Endothelial cell of umbilical vein (primary cell): ENCODE data around the gene TGFBR3. TPM values are rescaled to one million over a fixed set of nuclear protein-coding genes. Genes with fewer than 3 reads are reported as not detected.

Experiments used
- BruUV-seq: library from RNA; stranded (reverse); fragments of 400-500 nt; replicated peaks from 2 replicates; lab custom pipeline; 2021; lab: Mats Ljungman, UMichigan
- CTCF ChIA-PET: fragments of 300-600, 350-600 bp; sonication (Branson Sonifier 250); formaldehyde crosslinking; loops from one replicate; lab custom pipeline; 2021; ENCODE audit warnings: antibody characterized with exemption, inconsistent platforms; lab: Charles Lee
- POLR2A ChIA-PET: fragments of 300-600, 350-600 bp; sonication (Branson Sonifier 250); formaldehyde crosslinking; loops from one replicate; lab custom pipeline; 2021; ENCODE audit warnings: antibody characterized with exemption, inconsistent platforms; lab: Charles Lee
- DNase-seq: peaks from one replicate; pipeline ENCODE4 v3.0.0-alpha.2; 2011; ENCODE audit warnings: low read depth, low spot score
- FAIRE-seq: peaks from 2 replicates; lab custom pipeline; 2011; peaks lifted over from hg19 to GRCh38; lab: Jason Lieb, UNC
- H2AFZ ChIP-seq: 2 replicates; pipeline ENCODE4 v1.6.0; 2012; ENCODE audit warnings: low read depth, low read length, control low read depth, inconsistent platforms
- H3K27ac ChIP-seq: 2 replicates; pipeline ENCODE4 v1.5.1; 2011; ENCODE audit warnings: low read depth, mild to moderate bottlenecking, control low read depth, low read length, moderate library complexity; ENCODE audit not compliant: insufficient read depth
- H3K27me3 ChIP-seq, 2 experiments: 2 replicates each; pipeline versions ENCODE4 v1.6.0 to v1.6.1; 2011; ENCODE audit warnings: low read length in 2 of 2, mixed read lengths in 1 of 2; ENCODE audit not compliant: control insufficient read depth in 2 of 2, insufficient read depth in 2 of 2
- H3K36me3 ChIP-seq, 2 experiments: 2 replicates in 1 of 2; 3 replicates in 1 of 2; pipeline ENCODE4 v1.5.1; 2011; ENCODE audit warnings: low read length in 2 of 2, mild to moderate bottlenecking in 1 of 2, moderate library complexity in 1 of 2; ENCODE audit not compliant: control insufficient read depth in 2 of 2, insufficient read depth in 2 of 2; ENCODE audit errors: extremely low read depth in 1 of 2
- H3K4me1 ChIP-seq: 3 replicates; pipeline ENCODE4 v1.5.1; 2011; ENCODE audit warnings: mild to moderate bottlenecking, low read length; ENCODE audit not compliant: control insufficient read depth, insufficient read depth; ENCODE audit errors: extremely low read depth
- H3K4me2 ChIP-seq: 2 replicates; pipeline ENCODE4 v1.6.1; 2011; ENCODE audit warnings: low read length, control low read depth, mixed read lengths; ENCODE audit not compliant: insufficient read depth
- H3K4me3 ChIP-seq, 3 experiments: fragments of 200-600 bp in 1 of 3; sonication (generic), shearing (Covaris generic) in 1 of 3; replicated peaks in 1 of 3; 2 replicates each; pipeline ENCODE4 v1.5.1; 2011 to 2016; ENCODE audit warnings: control low read depth in 3 of 3, low read length in 3 of 3, mild to moderate bottlenecking in 2 of 3, inconsistent platforms in 1 of 3, low read depth in 1 of 3, moderate library complexity in 1 of 3; ENCODE audit not compliant: insufficient read depth in 1 of 3
- H3K79me2 ChIP-seq: 2 replicates; pipeline ENCODE4 v1.6.0; 2012; ENCODE audit warnings: low read length, inconsistent platforms; ENCODE audit not compliant: control insufficient read depth, insufficient read depth
- H3K9ac ChIP-seq: replicated peaks from 2 replicates; pipeline ENCODE3; 2011; ENCODE audit warnings: low read length, control low read depth; ENCODE audit not compliant: insufficient read depth; ENCODE audit errors: extremely low read depth
- H3K9me1 ChIP-seq: replicated peaks from 3 replicates; pipeline ENCODE4 v1.6.0; 2011; ENCODE audit warnings: mild to moderate bottlenecking, low read length; ENCODE audit not compliant: control insufficient read depth, insufficient read depth; ENCODE audit errors: extremely low read depth
- H3K9me3 ChIP-seq: replicated peaks from 2 replicates; pipeline ENCODE4 v1.5.1; 2012; ENCODE audit warnings: low read length, inconsistent platforms; ENCODE audit not compliant: control insufficient read depth, insufficient read depth
- H4K20me1 ChIP-seq: replicated peaks from 2 replicates; pipeline ENCODE3; 2011; ENCODE audit warnings: mild to moderate bottlenecking, low read length; ENCODE audit not compliant: control insufficient read depth, insufficient read depth; ENCODE audit errors: extremely low read depth
- CTCF ChIP-seq, 2 donors: IDR thresholded peaks; 1 replicate in 1 of 2; 2 replicates in 1 of 2; pipeline ENCODE4 v1.5.1; 2011; ENCODE audit warnings: low read length in 2 of 2, mild to moderate bottlenecking in 2 of 2, moderate library complexity in 2 of 2, control low read depth in 1 of 2, inconsistent platforms in 1 of 2, low read depth in 1 of 2; ENCODE audit not compliant: insufficient read depth in 1 of 2; ENCODE audit errors: extremely low read depth in 1 of 2
- EZH2 ChIP-seq: IDR thresholded peaks from 2 replicates; pipeline ENCODE4 v1.6.1; 2012; ENCODE audit warnings: borderline replicate concordance, low read depth, mild to moderate bottlenecking, moderate library complexity, low read length, inconsistent platforms; ENCODE audit not compliant: severe bottlenecking
- FOS ChIP-seq: IDR thresholded peaks from 2 replicates; pipeline ENCODE4 v1.6.1; 2011; ENCODE audit warnings: mild to moderate bottlenecking, low read length, moderate library complexity, borderline replicate concordance; ENCODE audit not compliant: insufficient read depth
- GATA2 ChIP-seq: IDR thresholded peaks from 2 replicates; pipeline ENCODE4 v1.7.0; 2011; ENCODE audit warnings: low read depth, mild to moderate bottlenecking, moderate library complexity, mixed read lengths, low read length; ENCODE audit not compliant: insufficient read length, insufficient read depth
- JUN ChIP-seq: IDR thresholded peaks from 2 replicates; pipeline ENCODE4 v1.6.1; 2011; ENCODE audit warnings: borderline replicate concordance, low read depth; ENCODE audit not compliant: insufficient read length, insufficient read depth
- MAX ChIP-seq: IDR thresholded peaks from 2 replicates; pipeline ENCODE4 v1.6.1; 2011; ENCODE audit not compliant: insufficient read depth, insufficient read length
- MYC ChIP-seq: IDR thresholded peaks from one replicate; pipeline ENCODE4 v1.6.1; 2011; ENCODE audit warnings: mild to moderate bottlenecking, low read depth, low read length
- POLR2A ChIP-seq: IDR thresholded peaks from 2 replicates; pipeline ENCODE4 v1.6.1; 2012; ENCODE audit warnings: low read depth, mild to moderate bottlenecking, control low read depth, low read length
- POLR2AphosphoS5 ChIP-seq: IDR thresholded peaks from 2 replicates; pipeline ENCODE4 v1.6.1; 2012; ENCODE audit warnings: low read depth, mild to moderate bottlenecking, control low read depth, low read length, moderate library complexity; ENCODE audit not compliant: insufficient read depth
- dilution Hi-C: fragments of 300-500 bp; cut with MboI; formaldehyde crosslinking; loops from one replicate; pipeline ENCODE4 v1.15.0; 2019; ENCODE audit warnings: low sequenced_read_pairs; ENCODE audit not compliant: extremely low pct_ligation_motif_present
- intact Hi-C: fragments of 100-400 bp; cut with micrococcal nuclease; formaldehyde crosslinking; loops from one replicate; pipeline ENCODE4 v1.10.0; 2022
- polyA plus RNA-seq, 4 experiments: library from polyadenylated mRNA; depleted of rRNA in 3 of 4; stranded (reverse) in 3 of 4; unstranded in 1 of 4; fragments of >200 nt; gene quantifications; 2 replicates each; pipeline versions ENCODE4 v1.2.1 to v1.2.3, GENCODE V29; 2011 to 2012; ENCODE audit warnings: missing spikeins in 1 of 4
- total RNA-seq: library from RNA; stranded (reverse); gene quantifications from 2 replicates; pipeline ENCODE4 v1.2.3, GENCODE V29; 2021

Gene TGFBR3
- total and polyA plus RNA-seq, 2 donors (not counting 3 experiments of a cell fraction or from before 2014, with no cell fraction given): 8.0 to 13.4 TPM

GRCh38 chr1:91877574-91878208 lies 8.3 kb downstream of the TGFBR3 start:
- no peaks in the 10 kb centered on the region for H3K27me3 ChIP-seq
- POLR2A ChIA-PET: no interaction called here
- H3K79me2 ChIP-seq: no peaks in the 10 kb centered on the region
- DNase-seq (no peak), FAIRE-seq (no peak)
- no peaks in the 10 kb centered on the region for H3K36me3 ChIP-seq
- no TSS peak for BruUV-seq
- no peak overlapping the region for H3K27ac ChIP-seq
- H4K20me1 ChIP-seq: peaks cover 2% of the 10 kb centered on the region
- CTCF ChIA-PET: no interaction called here
- no peak for TF ChIP-seq JUN
- no peak for TF ChIP-seq MAX
- no peak for TF ChIP-seq FOS
- TF ChIP-seq GATA2: no peak
- TF ChIP-seq POLR2AphosphoS5: no peak
- no peak for TF ChIP-seq CTCF (IDR thresholded peaks at IDR 0.05; ENCODE audit: extremely low read depth in 1 of 2, insufficient read depth in 1 of 2, low read depth in 1 of 2, low read length in 2 of 2)
- no peak for TF ChIP-seq MYC
- no peak for TF ChIP-seq POLR2A
- no peak for TF ChIP-seq EZH2
- H3K4me2 ChIP-seq: no peak overlapping the region
- H3K9me1 ChIP-seq: no peaks in the 10 kb centered on the region
- peaks cover under 1% of the 10 kb centered on the region for H3K4me1 ChIP-seq
- intact Hi-C loops (no loop called here), dilution Hi-C loops (no loop called here)
- H2AFZ ChIP-seq: no peak overlapping the region
- H3K4me3 ChIP-seq: no peak overlapping the region
- H3K9ac ChIP-seq: no peak overlapping the region
- no peaks in the 10 kb centered on the region for H3K9me3 ChIP-seq
